HG03135 (cell line): Measurements from ENCODE around the gene WWTR1.

Experiments
- ATAC-seq: cut with Tn5 transposase; IDR thresholded peaks from one replicate; pipeline ENCODE4 v1.9.1; 2021; ENCODE audit warnings: mild to moderate bottlenecking, moderate library complexity; ENCODE audit not compliant: unreplicated experiment

The WWTR1 gene

GRCh38 chr3:149655826-149656574 is 1.8 kb downstream of the WWTR1 start:
- ATAC-seq = no peak

GRCh38 chr3:149654188-149654601 is 3.6 kb downstream of the WWTR1 start:
- no peak for ATAC-seq

GRCh38 chr3:149653564-149653963 is 4.3 kb downstream of the WWTR1 start:
- ATAC-seq = no peak

GRCh38 chr3:149653136-149653535 is 4.7 kb downstream of the WWTR1 start:
- ATAC-seq = no peak

- no peak for ATAC-seq
Measured at GRCh38 chr3:149650828-149651227, 7.0 kb downstream of the WWTR1 start.

GRCh38 chr3:149648525-149648924 is 9.3 kb downstream of the WWTR1 start:
- ATAC-seq = no peak

- ATAC-seq = no peak
Measured at GRCh38 chr3:149647812-149648211, 10.0 kb downstream of the WWTR1 start.

- ATAC-seq = no peak
Measured at GRCh38 chr3:149647285-149647684, 10.5 kb downstream of the WWTR1 start.

GRCh38 chr3:149646181-149646766 is 11.6 kb downstream of the WWTR1 start:
- ATAC-seq = no peak

GRCh38 chr3:149643963-149644362 is 13.9 kb downstream of the WWTR1 start:
- ATAC-seq = no peak

GRCh38 chr3:149643482-149643798 is 14.4 kb downstream of the WWTR1 start:
- no peak for ATAC-seq

GRCh38 chr3:149640976-149641728 is 16.7 kb downstream of the WWTR1 start:
- ATAC-seq = no peak

- ATAC-seq = no peak
Measured at GRCh38 chr3:149639093-149639486, 18.7 kb downstream of the WWTR1 start.

- ATAC-seq = no peak
Measured at GRCh38 chr3:149638228-149639092, 19.4 kb downstream of the WWTR1 start.

- ATAC-seq = no peak
Measured at GRCh38 chr3:149635396-149635795, 22.4 kb downstream of the WWTR1 start.

- ATAC-seq = no peak
Measured at GRCh38 chr3:149634573-149634972, 23.3 kb downstream of the WWTR1 start.

GRCh38 chr3:149634072-149634471 is 23.8 kb downstream of the WWTR1 start:
- ATAC-seq = no peak

- no peak for ATAC-seq
Measured at GRCh38 chr3:149632225-149632624, 25.6 kb downstream of the WWTR1 start.

- ATAC-seq = no peak
Measured at GRCh38 chr3:149630806-149631205, 27.0 kb downstream of the WWTR1 start.

- no peak for ATAC-seq
Measured at GRCh38 chr3:149628957-149629670, 28.7 kb downstream of the WWTR1 start.

- ATAC-seq = no peak
Measured at GRCh38 chr3:149626671-149627070, 31.2 kb downstream of the WWTR1 start.
